Uterus (tissue), 4 donors: ENCODE measurements around the gene ASB6. TPM values are rescaled to one million over a fixed set of nuclear protein-coding genes. Genes with fewer than 3 reads are reported as not detected.
"Not testable (repeated sequence)": the region's sequence is repeated elsewhere in the genome, so short reads cannot be mapped to it uniquely, and the experiment has no call there.

Source experiments
- DNase-seq, 2 donors: peaks; one replicate each; pipeline ENCODE4 v3.0.0-alpha.2; 2019 to 2020
- H3K27ac ChIP-seq, 2 donors: fragments of 200-600 bp; sonication (generic); 1 replicate in 1 of 2; 2 replicates in 1 of 2; pipeline ENCODE4 v1.5.1; 2016 to 2018
- H3K27me3 ChIP-seq, 2 donors: fragments of 200-600 bp; sonication (generic); one replicate each; pipeline ENCODE4 v1.5.1; 2018 to 2019; ENCODE audit warnings: control low read depth in 1 of 2
- H3K36me3 ChIP-seq, 2 donors: fragments of 200-600 bp; sonication (generic); one replicate each; pipeline ENCODE4 v1.5.1; 2019; ENCODE audit warnings: control low read depth in 1 of 2
- H3K4me1 ChIP-seq, 2 donors: fragments of 200-600 bp; sonication (generic); one replicate each; pipeline ENCODE4 v1.5.1; 2018 to 2019; ENCODE audit warnings: control low read depth in 1 of 2
- H3K4me3 ChIP-seq, 2 donors: fragments of 200-600 bp; sonication (generic); 1 replicate in 1 of 2; 2 replicates in 1 of 2; pipeline ENCODE4 v1.5.1; 2018 to 2019; ENCODE audit warnings: mild to moderate bottlenecking in 1 of 2
- H3K9me3 ChIP-seq, 2 donors: fragments of 200-600 bp; sonication (generic); one replicate each; pipeline ENCODE4 v1.5.1; 2019; ENCODE audit warnings: control low read depth in 1 of 2
- CTCF ChIP-seq, 4 experiments: fragments of 200-600 bp in 2 of 4; fragments of 450-650 bp in 2 of 4; sonication (generic) in 2 of 4; IDR thresholded peaks; one replicate each; pipeline ENCODE4 v1.5.1; 2016 to 2019; ENCODE audit warnings: antibody characterized with exemption in 4 of 4, mild to moderate bottlenecking in 2 of 4, moderate library complexity in 1 of 4
- POLR2A ChIP-seq, 2 donors: fragments of 450-650 bp; IDR thresholded peaks; one replicate each; pipeline ENCODE4 v1.6.1; 2016; ENCODE audit warnings: antibody characterized with exemption in 2 of 2, mild to moderate bottlenecking in 1 of 2, moderate library complexity in 1 of 2
- intact Hi-C: fragments of 100-400 bp; cut with DNase I; formaldehyde crosslinking; loops from one replicate; pipeline ENCODE4 v1.15.1; 2023; ENCODE audit warnings: low total_unique reads
- total RNA-seq, 4 donors: library from RNA; depleted of rRNA in 3 of 4; stranded (reverse); fragments of >200 nt in 3 of 4; gene quantifications; one replicate each; pipeline versions ENCODE4 v1.1.0 to v1.2.4, GENCODE V29; 2014 to 2023
- donor health status: DM: yes; HTN: yes; CAD: no.

Gene ASB6
- total RNA-seq, 4 donors from 2014 or later: 1.3 to 20.3 (median 8.5) TPM

- no peak for DNase-seq
- peak overlapping the region; percentile 90 to 93 for H3K27ac ChIP-seq
- no peaks in the 10 kb centered on the region for H3K9me3 ChIP-seq
- TF ChIP-seq CTCF (IDR thresholded peaks at IDR 0.05) (no peak), POLR2A (IDR thresholded peaks at IDR 0.05) (no peak)
- H3K27me3 ChIP-seq: no peaks in the 10 kb centered on the region
- H3K4me3 ChIP-seq: no peak overlapping the region
- no peaks in the 10 kb centered on the region for H3K36me3 ChIP-seq
- intact Hi-C loops: no loop called here
- H3K4me1 ChIP-seq: peaks cover 0 to 8% of the 10 kb centered on the region in 2 donors
These were observed 45.9 kb downstream of the ASB6 start for GRCh38 chr9:129595903-129596540.

- no peaks in the 10 kb centered on the region for H3K36me3 ChIP-seq
- H3K4me1 ChIP-seq: peaks cover 0 to 8% of the 10 kb centered on the region in 2 donors
- intact Hi-C loops: no loop called here
- no peak for TF ChIP-seq CTCF (IDR thresholded peaks at IDR 0.05)
- no peak for TF ChIP-seq POLR2A (IDR thresholded peaks at IDR 0.05)
- H3K27ac ChIP-seq: peak overlapping the region in 1 of 2 donors; percentile 93
- H3K27me3 ChIP-seq: no peaks in the 10 kb centered on the region
- H3K9me3 ChIP-seq: no peaks in the 10 kb centered on the region
- peak in 1 of 2 donors; percentile 36 for DNase-seq
- H3K4me3 ChIP-seq: no peak overlapping the region
These were observed 46.6 kb downstream of the ASB6 start for GRCh38 chr9:129595311-129595741.

GRCh38 chr9:129594632-129595031 is 47.3 kb downstream of the ASB6 start:
- H3K4me1 ChIP-seq: peaks cover 0 to 8% of the 10 kb centered on the region in 2 donors
- no peak for TF ChIP-seq CTCF (IDR thresholded peaks at IDR 0.05)
- DNase-seq: no peak
- intact Hi-C loops: no loop called here
- no peak overlapping the region for H3K4me3 ChIP-seq
- H3K27me3 ChIP-seq: no peaks in the 10 kb centered on the region
- H3K36me3 ChIP-seq: no peaks in the 10 kb centered on the region
- peak overlapping the region in 1 of 2 donors; percentile 93 for H3K27ac ChIP-seq
- H3K9me3 ChIP-seq: no peaks in the 10 kb centered on the region

- H3K4me1 ChIP-seq, H3K27ac ChIP-seq, H3K9me3 ChIP-seq, H3K36me3 ChIP-seq, intact Hi-C loops, DNase-seq, H3K4me3 ChIP-seq, H3K27me3 ChIP-seq: not testable (repeated sequence)
These were observed 49.2 kb downstream of the ASB6 start for GRCh38 chr9:129592790-129593189.

GRCh38 chr9:129591916-129592315 is 50.0 kb downstream of the ASB6 start:
- Histone ChIP-seq H3K27ac (no peak overlapping the region), H3K4me3 (no peak overlapping the region), H3K9me3 (no peaks in the 10 kb centered on the region), H3K4me1 (no peaks in the 10 kb centered on the region), H3K36me3 (no peaks in the 10 kb centered on the region), H3K27me3 (no peaks in the 10 kb centered on the region)
- DNase-seq: no peak
- TF ChIP-seq CTCF (IDR thresholded peaks at IDR 0.05) (no peak), POLR2A (IDR thresholded peaks at IDR 0.05) (no peak)
- intact Hi-C loops: no loop called here

GRCh38 chr9:129590466-129590865 is 51.5 kb downstream of the ASB6 start:
- no peaks in the 10 kb centered on the region for H3K4me1 ChIP-seq
- TF ChIP-seq POLR2A (IDR thresholded peaks at IDR 0.05) (no peak), CTCF (IDR thresholded peaks at IDR 0.05) (no peak)
- intact Hi-C loops: no loop called here
- no peak overlapping the region for H3K4me3 ChIP-seq
- H3K27ac ChIP-seq: no peak overlapping the region
- H3K27me3 ChIP-seq: no peaks in the 10 kb centered on the region
- H3K36me3 ChIP-seq: no peaks in the 10 kb centered on the region
- DNase-seq: no peak
- no peaks in the 10 kb centered on the region for H3K9me3 ChIP-seq
